ENCODE data around the gene TCF12. TPM values are rescaled to one million over a fixed set of nuclear protein-coding genes. Genes with fewer than 3 reads are reported as not detected.
A peak's percentile ranks its signal among the peaks of the same experiment; 100 is the strongest.

The TCF12 gene
- 100 to 1,000 TPM; 108 to 177 (median 148) TPM for total RNA-seq

DNA sequence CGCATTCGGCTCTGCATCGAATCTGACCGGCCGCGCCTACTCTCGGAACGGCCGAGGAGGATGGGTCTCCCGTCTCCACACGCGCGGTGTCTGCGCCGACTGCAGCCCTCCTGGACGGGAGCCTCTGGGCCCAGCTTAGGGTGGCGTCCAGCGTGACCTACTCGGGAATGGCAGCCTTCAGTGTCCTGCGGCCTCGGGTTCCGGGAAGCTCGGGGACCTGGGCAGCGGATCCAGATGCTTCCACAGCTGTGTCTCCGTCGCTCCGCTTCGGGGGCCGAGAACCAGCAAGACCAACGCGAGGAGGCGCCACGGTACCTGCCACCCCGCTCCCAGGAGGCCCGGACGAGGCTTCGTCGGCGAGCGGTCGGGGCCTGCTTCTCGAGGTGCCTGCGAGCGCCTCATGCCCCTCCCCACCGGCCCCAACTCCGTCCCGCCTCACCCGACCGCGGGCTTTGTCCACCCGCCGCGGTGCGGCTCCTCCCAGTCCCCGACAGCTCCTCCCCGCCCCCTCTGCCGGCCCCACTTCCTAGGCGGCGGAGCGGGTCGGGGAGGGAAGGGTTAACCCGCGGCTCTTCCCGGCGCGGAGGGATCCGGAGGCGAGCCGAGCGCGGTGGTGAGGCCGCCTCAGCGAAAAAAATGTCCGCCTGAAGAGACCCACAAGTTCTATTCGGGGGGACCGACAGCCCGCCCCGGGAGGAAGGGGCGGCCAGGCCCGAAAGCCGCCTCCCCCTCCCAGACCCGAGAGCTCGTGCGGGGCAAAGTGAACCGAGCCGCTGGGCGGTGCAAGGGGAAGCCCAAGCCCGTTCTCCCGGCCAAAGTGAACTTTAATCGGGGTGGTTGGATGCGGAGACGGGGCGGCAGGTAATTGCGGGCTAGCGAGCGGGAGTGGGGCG lies at the start of gene TCF12:
Gene TCF12, plus strand, starts transcription at position 599 of the 893 bp plus-strand sequence. CDS start 1,270 bp downstream, outside the sequence.
- Histone ChIP-seq H3K27me3 (no peaks in the 10 kb centered on the region), H3K27ac (replicated peaks in 1 of 4) (peak within 1 kb of the TSS; percentile 96 to 98 (median 97)), H3K4me1 (peaks cover 34 to 62% (median 56%) of the 10 kb centered on the region in 4 donors), H3K9me3 (no peaks in the 10 kb centered on the region), H3K4me3 (peak within 1 kb of the TSS; percentile 96 to 100 (median 98)), H3K36me3 (no peaks in the 10 kb centered on the region)
- intact Hi-C loops (cut with DNase I): loop anchor here (1.0 to 10.0 kb wide), 4 partner anchors 31 to 387 kb away; no protein-coding TSS in a partner anchor
- peak; percentile 98 for DNase-seq (ENCODE audit: extremely low spot score)
- WGBS: 0% methylated on average over 11 of the region's 97 CpGs
- no peak for TF ChIP-seq EP300 (IDR thresholded peaks at IDR 0.05)
- TF ChIP-seq CTCF (IDR thresholded peaks at IDR 0.05): peak; percentile 45 to 53 (median 47)
- peak; percentile 35 for TF ChIP-seq POLR2A (IDR thresholded peaks at IDR 0.05; ENCODE audit: low read depth)
- peak; percentile 89 for TF ChIP-seq POLR2AphosphoS5 (IDR thresholded peaks at IDR 0.05)

DNA sequence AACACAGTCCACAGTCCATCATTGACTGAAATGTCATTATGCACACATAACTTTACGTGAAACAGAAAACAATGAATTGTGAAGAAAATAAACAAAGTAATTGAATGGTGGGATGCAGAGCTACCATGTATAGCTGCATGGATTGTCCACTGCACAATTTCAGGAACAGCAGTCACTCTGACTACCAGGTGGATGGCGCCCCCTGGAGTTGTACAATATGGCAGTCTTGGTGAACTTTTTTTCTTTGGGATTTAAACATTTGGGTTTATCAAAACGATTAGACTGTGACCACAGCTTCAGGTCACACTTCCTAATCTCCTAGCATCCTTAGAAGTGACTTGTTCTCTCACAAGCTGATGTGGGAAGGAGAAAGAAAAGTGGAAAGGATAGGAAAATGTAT lies 48.9 kb upstream of the TCF12 start:
- H3K4me1 ChIP-seq: peaks cover 0 to 34% (median 28%) of the 10 kb centered on the region in 4 donors
- WGBS: 69% methylated on average over 3 of the region's 3 CpGs
- DNase-seq (ENCODE audit: extremely low spot score): no peak
- peak; percentile 50 to 67 (median 57) for TF ChIP-seq CTCF (IDR thresholded peaks at IDR 0.05)
- no peak for TF ChIP-seq POLR2AphosphoS5 (IDR thresholded peaks at IDR 0.05)
- TF ChIP-seq EP300 (IDR thresholded peaks at IDR 0.05): no peak
- H3K27me3 ChIP-seq: no peaks in the 10 kb centered on the region
- no peak overlapping the region for H3K4me3 ChIP-seq
- H3K27ac ChIP-seq (replicated peaks in 1 of 4): no peak overlapping the region
- intact Hi-C loops (cut with DNase I): no loop called here
- H3K36me3 ChIP-seq: no peaks in the 10 kb centered on the region
- H3K9me3 ChIP-seq: no peaks in the 10 kb centered on the region

DNA sequence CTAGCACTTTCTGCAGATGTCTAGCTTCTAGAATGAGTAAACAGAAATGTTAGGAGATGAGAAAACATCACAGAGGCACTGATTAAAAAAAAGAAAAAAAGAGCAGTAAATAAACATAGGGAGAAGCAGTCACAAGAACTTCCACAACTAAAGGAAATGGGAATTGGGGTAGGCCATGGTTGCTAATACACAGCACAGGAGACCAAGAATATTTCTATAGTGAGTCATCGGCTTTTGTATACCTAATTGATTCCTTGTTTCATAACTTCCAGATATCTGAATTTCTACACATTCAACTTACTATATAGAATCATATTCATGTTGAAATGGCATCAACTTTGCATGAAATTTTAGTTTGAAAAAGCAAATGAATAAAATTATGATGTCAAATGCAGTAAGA lies 47.3 kb upstream of the TCF12 start:
- Histone ChIP-seq H3K27me3 (no peaks in the 10 kb centered on the region), H3K27ac (replicated peaks in 1 of 4) (no peak overlapping the region), H3K4me3 (no peak overlapping the region), H3K9me3 (no peaks in the 10 kb centered on the region), H3K4me1 (peaks cover 0 to 34% (median 28%) of the 10 kb centered on the region in 4 donors), H3K36me3 (no peaks in the 10 kb centered on the region)
- intact Hi-C loops (cut with DNase I): loop anchor here (5.0 kb wide), 1 partner anchor 374 kb away; no protein-coding TSS in a partner anchor
- DNase-seq (ENCODE audit: extremely low spot score): no peak
- no peak for TF ChIP-seq CTCF (IDR thresholded peaks at IDR 0.05)
- TF ChIP-seq EP300 (IDR thresholded peaks at IDR 0.05): no peak
- TF ChIP-seq POLR2A (IDR thresholded peaks at IDR 0.05; ENCODE audit: low read depth): no peak
- no peak for TF ChIP-seq POLR2AphosphoS5 (IDR thresholded peaks at IDR 0.05)
- WGBS: 54% methylated on average over 1 of the region's 1 CpG

DNA sequence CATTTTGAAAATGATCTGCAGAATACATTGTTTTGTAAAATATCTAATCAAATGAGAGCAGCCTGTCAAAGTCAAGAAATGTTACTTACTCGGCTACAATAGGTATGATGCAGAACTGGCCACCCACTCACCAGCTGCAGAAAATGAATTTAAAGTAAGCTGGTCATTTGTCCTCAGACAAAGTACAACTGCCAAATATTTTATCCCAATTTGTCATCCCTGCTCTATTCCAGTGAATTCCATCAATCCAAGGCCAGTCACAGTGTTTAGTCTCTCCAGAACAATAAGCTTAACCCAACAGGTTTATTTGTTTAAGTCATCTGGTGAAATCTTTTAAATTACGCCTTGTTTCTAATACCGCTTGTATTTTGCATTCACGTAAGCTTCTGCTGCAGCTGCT lies 46.6 kb upstream of the TCF12 start:
- H3K27ac ChIP-seq (replicated peaks in 1 of 4): peak overlapping the region in 3 of 4 donors; percentile 14 to 36 (median 34)
- H3K36me3 ChIP-seq: no peaks in the 10 kb centered on the region
- no peaks in the 10 kb centered on the region for H3K9me3 ChIP-seq
- 44% methylated on average over 4 of the region's 4 CpGs for WGBS
- no peaks in the 10 kb centered on the region for H3K27me3 ChIP-seq
- peaks cover 0 to 34% (median 28%) of the 10 kb centered on the region in 4 donors for H3K4me1 ChIP-seq
- TF ChIP-seq POLR2A (IDR thresholded peaks at IDR 0.05; ENCODE audit: low read depth): no peak
- TF ChIP-seq EP300 (IDR thresholded peaks at IDR 0.05): no peak
- TF ChIP-seq CTCF (IDR thresholded peaks at IDR 0.05): no peak
- TF ChIP-seq POLR2AphosphoS5 (IDR thresholded peaks at IDR 0.05): no peak
- DNase-seq (ENCODE audit: extremely low spot score): no peak
- intact Hi-C loops (cut with DNase I): loop anchor here (5.0 kb wide), 1 partner anchor 375 kb away; no protein-coding TSS in a partner anchor
- H3K4me3 ChIP-seq: no peak overlapping the region

Measured in esophagus muscularis mucosa (tissue), 4 donors.